ENCODE data around the gene CLDN16. TPM values are rescaled to one million over a fixed set of nuclear protein-coding genes. Genes with fewer than 3 reads are reported as not detected.

The CLDN16 gene
- total RNA-seq, 1 experiment from 2014 or later = not detected

GRCh38 chr3:190356246-190356645 lies 31.7 kb upstream of the CLDN16 start:
- H3K4me1 ChIP-seq (ENCODE audit: low read length) = no peaks in the 10 kb centered on the region
- no peak overlapping the region for H3K4me2 ChIP-seq (ENCODE audit: low read depth, low read length, poor library complexity, severe bottlenecking)
- H3K9me3 ChIP-seq (ENCODE audit: low read length) = peaks cover 3% of the 10 kb centered on the region; the same call in 1 of the 2 replicates
- H3K36me3 ChIP-seq (ENCODE audit: insufficient read depth, low read length) = no peaks in the 10 kb centered on the region
- no peaks in the 10 kb centered on the region for H4K20me1 ChIP-seq (ENCODE audit: insufficient read depth, low read depth, low read length)
- no peaks in the 10 kb centered on the region for H3K9me2 ChIP-seq (replicated peaks; ENCODE audit: insufficient read depth, low read length)
- H3K9ac ChIP-seq (ENCODE audit: low read length) = no peak overlapping the region
- no peak overlapping the region for H3K4me3 ChIP-seq (ENCODE audit: low read length)
- H3K27ac ChIP-seq (ENCODE audit: low read length) = no peak overlapping the region
- no peak overlapping the region for H2AFZ ChIP-seq (ENCODE audit: low read length)
- no peak for DNase-seq
- H3K79me2 ChIP-seq (ENCODE audit: low read length) = no peaks in the 10 kb centered on the region
- H3K27me3 ChIP-seq (ENCODE audit: low read length) = no peaks in the 10 kb centered on the region

GRCh38 chr3:190357468-190357867 lies 30.5 kb upstream of the CLDN16 start:
- Histone ChIP-seq H3K9me2 (replicated peaks; ENCODE audit: insufficient read depth, low read length) (no peaks in the 10 kb centered on the region), H3K27me3 (ENCODE audit: low read length) (no peaks in the 10 kb centered on the region), H3K79me2 (ENCODE audit: low read length) (no peaks in the 10 kb centered on the region), H3K36me3 (ENCODE audit: insufficient read depth, low read length) (no peaks in the 10 kb centered on the region), H3K9ac (ENCODE audit: low read length) (no peak overlapping the region), H4K20me1 (ENCODE audit: insufficient read depth, low read depth, low read length) (no peaks in the 10 kb centered on the region), H3K4me2 (ENCODE audit: low read depth, low read length, poor library complexity, severe bottlenecking) (no peak overlapping the region), H3K4me1 (ENCODE audit: low read length) (no peaks in the 10 kb centered on the region), H3K4me3 (ENCODE audit: low read length) (no peak overlapping the region), H2AFZ (ENCODE audit: low read length) (no peak overlapping the region), H3K27ac (ENCODE audit: low read length) (no peak overlapping the region), H3K9me3 (ENCODE audit: low read length) (peaks cover 3% of the 10 kb centered on the region; the same call in 1 of the 2 replicates)
- no peak for DNase-seq

DNA sequence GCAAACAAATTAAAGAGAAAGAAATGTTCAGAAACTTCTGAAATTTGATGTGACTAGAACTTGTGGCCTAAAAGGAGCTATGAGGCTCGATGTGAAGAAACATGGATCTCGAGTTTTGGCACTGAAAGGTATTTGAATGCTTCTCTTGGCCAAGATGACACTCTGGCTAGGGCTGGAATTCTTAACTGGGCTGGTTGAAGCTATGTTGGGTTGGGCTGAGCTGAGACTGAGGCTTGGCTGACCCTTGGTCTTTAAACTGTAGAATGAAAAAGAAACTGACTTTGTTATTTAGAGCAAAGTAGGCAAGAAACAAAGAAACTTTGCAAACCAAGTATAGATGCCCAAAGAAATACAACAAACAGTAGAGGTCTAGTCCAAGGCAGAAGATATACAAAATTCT lies 28.1 kb upstream of the CLDN16 start:
- H3K9me2 ChIP-seq (replicated peaks; ENCODE audit: insufficient read depth, low read length) = no peaks in the 10 kb centered on the region

DNA sequence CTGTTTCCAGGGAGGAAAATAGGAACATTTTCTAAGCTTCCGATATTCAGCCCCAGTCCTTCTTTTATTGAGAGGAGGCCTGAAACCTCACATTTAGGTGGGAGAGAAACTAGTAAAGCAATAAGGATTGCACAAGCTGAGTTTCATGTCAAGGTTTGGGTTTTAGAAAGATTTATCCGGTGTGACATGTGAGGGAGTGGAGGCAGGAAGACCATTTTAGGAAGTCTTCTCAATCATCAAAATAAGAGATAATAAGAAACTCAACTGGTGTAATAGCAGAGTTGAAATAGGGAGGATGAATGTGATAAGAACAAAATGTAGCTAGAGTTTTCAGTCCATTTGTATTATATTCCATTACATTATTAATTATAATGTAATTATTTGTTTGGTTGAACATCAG lies 27.7 kb upstream of the CLDN16 start:
- no peak overlapping the region for H2AFZ ChIP-seq (ENCODE audit: low read length)
- H3K79me2 ChIP-seq (ENCODE audit: low read length) = no peaks in the 10 kb centered on the region
- no peaks in the 10 kb centered on the region for H3K27me3 ChIP-seq (ENCODE audit: low read length)
- H3K27ac ChIP-seq (ENCODE audit: low read length) = no peak overlapping the region
- H3K9me2 ChIP-seq (replicated peaks; ENCODE audit: insufficient read depth, low read length) = no peaks in the 10 kb centered on the region
- no peaks in the 10 kb centered on the region for H3K4me1 ChIP-seq (ENCODE audit: low read length)
- no peak overlapping the region for H3K4me3 ChIP-seq (ENCODE audit: low read length)
- no peak overlapping the region for H3K4me2 ChIP-seq (ENCODE audit: low read depth, low read length, poor library complexity, severe bottlenecking)
- H3K36me3 ChIP-seq (ENCODE audit: insufficient read depth, low read length) = no peaks in the 10 kb centered on the region
- H4K20me1 ChIP-seq (ENCODE audit: insufficient read depth, low read depth, low read length) = no peaks in the 10 kb centered on the region
- H3K9me3 ChIP-seq (ENCODE audit: low read length) = no peaks in the 10 kb centered on the region
- H3K9ac ChIP-seq (ENCODE audit: low read length) = no peak overlapping the region
- no peak for DNase-seq

More for the DNA sequence above, 28.1 kb upstream of the CLDN16 start:
- no peaks in the 10 kb centered on the region for H3K4me1 ChIP-seq (ENCODE audit: low read length)
- no peaks in the 10 kb centered on the region for H3K79me2 ChIP-seq (ENCODE audit: low read length)
- H4K20me1 ChIP-seq (ENCODE audit: insufficient read depth, low read depth, low read length) = no peaks in the 10 kb centered on the region
- H3K4me2 ChIP-seq (ENCODE audit: low read depth, low read length, poor library complexity, severe bottlenecking) = no peak overlapping the region
- H3K36me3 ChIP-seq (ENCODE audit: insufficient read depth, low read length) = no peaks in the 10 kb centered on the region
- no peak for DNase-seq
- no peak overlapping the region for H3K27ac ChIP-seq (ENCODE audit: low read length)
- no peak overlapping the region for H3K4me3 ChIP-seq (ENCODE audit: low read length)
- H3K9me3 ChIP-seq (ENCODE audit: low read length) = peaks cover under 1% of the 10 kb centered on the region; the same call in 1 of the 2 replicates
- H3K9ac ChIP-seq (ENCODE audit: low read length) = no peak overlapping the region
- no peaks in the 10 kb centered on the region for H3K27me3 ChIP-seq (ENCODE audit: low read length)
- H2AFZ ChIP-seq (ENCODE audit: low read length) = no peak overlapping the region

DNA sequence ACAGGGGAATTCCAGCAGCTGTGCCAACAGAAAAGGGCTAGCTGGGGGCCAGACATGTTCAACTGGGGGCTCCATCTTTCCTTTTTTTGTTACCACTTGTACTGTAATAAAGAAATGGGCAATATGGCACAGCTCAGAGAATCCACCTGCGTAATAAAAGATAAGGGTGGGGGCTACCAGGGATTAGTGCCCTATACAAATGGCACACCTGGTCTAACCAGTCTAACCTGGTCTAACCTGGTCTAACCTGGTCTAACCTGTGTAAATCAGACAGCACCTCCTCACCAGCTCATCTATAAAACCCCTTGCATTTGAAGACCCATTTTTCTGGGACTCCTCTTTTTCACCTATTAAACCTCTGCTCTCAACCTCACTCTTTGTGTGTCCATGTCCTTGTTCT lies 26.2 kb upstream of the CLDN16 start:
- Histone ChIP-seq H3K9me3 (ENCODE audit: low read length) (no peaks in the 10 kb centered on the region), H3K4me3 (ENCODE audit: low read length) (no peak overlapping the region), H3K79me2 (ENCODE audit: low read length) (no peaks in the 10 kb centered on the region), H3K36me3 (ENCODE audit: insufficient read depth, low read length) (no peaks in the 10 kb centered on the region), H3K27me3 (ENCODE audit: low read length) (no peaks in the 10 kb centered on the region), H2AFZ (ENCODE audit: low read length) (no peak overlapping the region), H3K9ac (ENCODE audit: low read length) (no peak overlapping the region), H4K20me1 (ENCODE audit: insufficient read depth, low read depth, low read length) (no peaks in the 10 kb centered on the region), H3K9me2 (replicated peaks; ENCODE audit: insufficient read depth, low read length) (no peaks in the 10 kb centered on the region), H3K4me1 (ENCODE audit: low read length) (no peaks in the 10 kb centered on the region), H3K27ac (ENCODE audit: low read length) (no peak overlapping the region), H3K4me2 (ENCODE audit: low read depth, low read length, poor library complexity, severe bottlenecking) (no peak overlapping the region)
- no peak for DNase-seq

DNA sequence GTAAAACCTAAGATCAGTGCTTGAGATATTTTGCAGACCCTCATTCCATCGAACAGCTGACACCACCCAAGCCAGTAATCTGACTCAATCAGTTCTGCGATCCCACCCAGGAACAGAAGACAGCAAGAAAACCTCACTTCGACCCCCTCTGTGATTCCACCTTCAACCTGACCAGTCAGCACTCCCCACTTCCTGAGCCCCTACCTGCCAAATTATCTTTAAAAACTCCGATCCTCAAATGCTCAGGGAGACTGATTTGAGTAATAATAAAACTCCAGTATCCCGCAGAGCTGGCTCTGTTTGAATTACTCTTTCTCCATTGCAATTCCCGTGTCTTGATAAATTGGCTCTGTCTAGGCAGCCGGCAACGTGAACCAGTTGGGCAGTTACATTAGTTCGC lies 25.7 kb upstream of the CLDN16 start:
- H3K79me2 ChIP-seq (ENCODE audit: low read length) = no peaks in the 10 kb centered on the region
- no peaks in the 10 kb centered on the region for H3K4me1 ChIP-seq (ENCODE audit: low read length)
- no peak overlapping the region for H2AFZ ChIP-seq (ENCODE audit: low read length)
- H3K4me3 ChIP-seq (ENCODE audit: low read length) = no peak overlapping the region
- H4K20me1 ChIP-seq (ENCODE audit: insufficient read depth, low read depth, low read length) = no peaks in the 10 kb centered on the region
- DNase-seq = no peak
- H3K4me2 ChIP-seq (ENCODE audit: low read depth, low read length, poor library complexity, severe bottlenecking) = no peak overlapping the region
- no peak overlapping the region for H3K9ac ChIP-seq (ENCODE audit: low read length)
- H3K9me3 ChIP-seq (ENCODE audit: low read length) = peaks cover 4% of the 10 kb centered on the region; the same call in 1 of the 2 replicates
- H3K27me3 ChIP-seq (ENCODE audit: low read length) = no peaks in the 10 kb centered on the region
- H3K36me3 ChIP-seq (ENCODE audit: insufficient read depth, low read length) = no peaks in the 10 kb centered on the region
- H3K27ac ChIP-seq (ENCODE audit: low read length) = no peak overlapping the region
- no peaks in the 10 kb centered on the region for H3K9me2 ChIP-seq (replicated peaks; ENCODE audit: insufficient read depth, low read length)

DNA sequence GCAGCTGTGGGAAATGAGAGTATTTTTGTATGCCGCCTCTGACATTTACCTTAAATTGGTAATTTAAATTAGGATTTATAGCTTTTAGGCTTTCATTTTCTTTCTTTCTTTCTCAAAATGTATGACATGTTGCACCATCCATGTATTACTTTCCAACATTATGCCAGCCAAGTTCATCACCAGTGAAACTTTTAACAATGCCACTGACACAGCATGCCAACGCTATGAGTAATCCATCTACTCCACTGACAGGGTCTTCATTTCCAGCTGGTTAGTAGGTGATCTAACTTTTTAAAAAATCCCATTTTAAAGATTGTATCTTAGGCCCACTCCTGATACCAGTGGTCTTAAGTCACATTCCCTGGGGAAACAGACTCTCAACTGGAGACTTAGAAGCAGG lies 21.8 kb upstream of the CLDN16 start:
- Histone ChIP-seq H3K9ac (ENCODE audit: low read length) (no peak overlapping the region), H2AFZ (ENCODE audit: low read length) (no peak overlapping the region), H3K9me3 (ENCODE audit: low read length) (peaks cover 8% of the 10 kb centered on the region; the same call in 1 of the 2 replicates), H3K27ac (ENCODE audit: low read length) (no peak overlapping the region), H3K4me2 (ENCODE audit: low read depth, low read length, poor library complexity, severe bottlenecking) (no peak overlapping the region), H4K20me1 (ENCODE audit: insufficient read depth, low read depth, low read length) (no peaks in the 10 kb centered on the region), H3K4me3 (ENCODE audit: low read length) (no peak overlapping the region), H3K9me2 (replicated peaks; ENCODE audit: insufficient read depth, low read length) (no peaks in the 10 kb centered on the region), H3K79me2 (ENCODE audit: low read length) (no peaks in the 10 kb centered on the region), H3K27me3 (ENCODE audit: low read length) (no peaks in the 10 kb centered on the region), H3K36me3 (ENCODE audit: insufficient read depth, low read length) (no peaks in the 10 kb centered on the region), H3K4me1 (ENCODE audit: low read length) (no peaks in the 10 kb centered on the region)
- DNase-seq = no peak

- no peaks in the 10 kb centered on the region for H4K20me1 ChIP-seq (ENCODE audit: insufficient read depth, low read depth, low read length)
- DNase-seq = no peak
- H3K4me1 ChIP-seq (ENCODE audit: low read length) = no peaks in the 10 kb centered on the region
- H3K9me2 ChIP-seq (replicated peaks; ENCODE audit: insufficient read depth, low read length) = no peaks in the 10 kb centered on the region
- H3K27me3 ChIP-seq (ENCODE audit: low read length) = no peaks in the 10 kb centered on the region
- H3K4me2 ChIP-seq (ENCODE audit: low read depth, low read length, poor library complexity, severe bottlenecking) = no peak overlapping the region
- H3K9ac ChIP-seq (ENCODE audit: low read length) = no peak overlapping the region
- no peaks in the 10 kb centered on the region for H3K79me2 ChIP-seq (ENCODE audit: low read length)
- H2AFZ ChIP-seq (ENCODE audit: low read length) = no peak overlapping the region
- H3K4me3 ChIP-seq (ENCODE audit: low read length) = no peak overlapping the region
- peaks cover 16% of the 10 kb centered on the region; the same call in 1 of the 2 replicates for H3K9me3 ChIP-seq (ENCODE audit: low read length)
- no peaks in the 10 kb centered on the region for H3K36me3 ChIP-seq (ENCODE audit: insufficient read depth, low read length)
- no peak overlapping the region for H3K27ac ChIP-seq (ENCODE audit: low read length)
These were observed 19.1 kb upstream of the CLDN16 start for GRCh38 chr3:190368881-190369280.

Measured in Karpas-422 (cell line).